Esophagus squamous epithelium (tissue), 5 donors: ENCODE data around the gene CFL1. TPM values are rescaled to one million over a fixed set of nuclear protein-coding genes. Genes with fewer than 3 reads are reported as not detected.

Experiments used
- DNase-seq: peaks from one replicate; lab custom pipeline; 2025; lab: John Stamatoyannopoulos, UW
- H3K27ac ChIP-seq, 4 donors: fragments of 200-600 bp; sonication (generic); one replicate each; pipeline ENCODE4 v1.5.1; 2016 to 2019; ENCODE audit warnings: mild to moderate bottlenecking in 1 of 4
- H3K27me3 ChIP-seq, 4 donors: fragments of 200-600 bp; sonication (generic); 1 replicate in 3 of 4; 2 replicates in 1 of 4; pipeline versions ENCODE4 v1.5.1 to v1.6.0; 2017 to 2021; ENCODE audit warnings: antibody characterized with exemption in 1 of 4
- H3K36me3 ChIP-seq, 3 donors: fragments of 200-600 bp; sonication (generic); one replicate each; pipeline ENCODE4 v1.5.1; 2016 to 2019
- H3K4me1 ChIP-seq, 3 donors: fragments of 200-600 bp; sonication (generic); one replicate each; pipeline ENCODE4 v1.5.1; 2017 to 2019
- H3K4me3 ChIP-seq, 4 donors: fragments of 200-600 bp; sonication (generic); 1 replicate in 3 of 4; 2 replicates in 1 of 4; pipeline ENCODE4 v1.5.1; 2016 to 2019; ENCODE audit warnings: mild to moderate bottlenecking in 2 of 4, moderate library complexity in 1 of 4
- H3K9me3 ChIP-seq, 3 donors: fragments of 200-600 bp; sonication (generic); one replicate each; pipeline ENCODE4 v1.5.1; 2016 to 2019
- POLR2A ChIP-seq, 4 donors: fragments of 450-650 bp; IDR thresholded peaks; one replicate each; pipeline ENCODE4 v1.6.1; 2017; ENCODE audit warnings: antibody characterized with exemption in 4 of 4, mild to moderate bottlenecking in 4 of 4, moderate library complexity in 3 of 4
- WGBS, 2 donors: methylation state at CpG; one replicate each; pipeline ENCODE4 v1.1.5; 2018; 5-methylcytosine and 5-hydroxymethylcytosine counted together
- intact Hi-C: fragments of 100-400 bp; cut with DNase I; formaldehyde crosslinking; loops from one replicate; pipeline ENCODE4 v1.15.0; 2022
- total RNA-seq, 4 donors: library from RNA; depleted of rRNA; stranded (reverse); fragments of >200 nt; gene quantifications; one replicate each; pipeline ENCODE4 v1.1.0, GENCODE V29; 2016
- TF ChIP-seq, protein P1 (sequence below), 6 experiments: fragments of 450-650 bp in 4 of 6; fragments of 200-600 bp in 2 of 6; sonication (generic) in 2 of 6; IDR thresholded peaks; one replicate each; pipeline ENCODE4 v1.5.1; 2016 to 2019; ENCODE audit warnings: antibody characterized with exemption in 6 of 6, mild to moderate bottlenecking in 4 of 6, moderate library complexity in 4 of 6
- donor health status: DM: yes; HTN: yes; CAD: no.

CFL1 gene
- total RNA-seq, 4 donors from 2014 or later: 453 to 833 (median 750) TPM

DNA sequence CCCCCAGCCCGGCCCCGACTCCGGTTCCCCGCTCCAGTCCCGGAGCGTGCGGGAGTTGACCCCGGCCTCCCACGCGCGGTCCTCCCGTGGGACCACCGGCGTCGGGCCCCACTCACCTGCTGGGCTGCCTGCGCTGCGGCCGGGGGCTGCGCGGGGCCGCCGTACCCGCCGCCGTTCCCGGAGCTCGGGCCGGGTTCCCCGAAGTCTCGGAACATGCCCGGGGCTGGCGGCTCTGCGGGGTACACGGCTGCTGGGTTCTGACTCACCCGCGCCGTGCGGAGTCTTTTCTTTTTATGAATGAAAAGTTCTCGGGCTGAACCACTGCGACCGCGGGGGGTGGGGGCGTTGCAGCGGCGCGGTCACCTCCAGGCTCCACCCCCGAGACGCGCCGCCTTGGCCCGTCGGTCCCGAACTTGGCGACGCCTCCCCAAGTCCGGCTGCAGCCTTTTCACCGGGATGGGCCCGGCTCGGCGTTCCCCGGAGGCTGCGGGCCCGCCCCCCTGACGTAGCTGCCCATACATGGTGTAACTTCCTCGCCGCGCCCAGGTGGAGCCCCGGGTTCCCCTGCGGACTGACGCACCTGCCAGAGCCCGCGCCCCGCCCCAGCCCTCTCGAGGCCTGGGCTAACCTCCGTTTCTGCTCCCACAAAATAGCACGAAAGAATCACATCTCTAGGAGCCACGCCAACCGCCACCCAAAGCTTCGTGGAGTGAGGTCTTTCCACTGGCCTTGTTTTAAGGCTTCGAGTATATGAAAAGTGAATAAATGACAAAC, 42.3 kb upstream of the CFL1 start, which contains the start of gene FOSL1:
FOSL1 (minus strand) TSS at position 264 of the 774 bp plus-strand sequence; CDS start at position 215, 49 bp downstream.
- Histone ChIP-seq H3K4me3 (peak within 1 kb of the TSS; percentile 73 to 89 (median 82)), H3K27me3 (peaks cover 0 to 11% (median 0%) of the 10 kb centered on the region in 4 donors), H3K36me3 (peaks cover 0 to 4% (median 0%) of the 10 kb centered on the region in 3 donors), H3K4me1 (peaks cover 5 to 46% (median 7%) of the 10 kb centered on the region in 3 donors), H3K27ac (peak within 1 kb of the TSS; percentile 86 to 98 (median 92)), H3K9me3 (no peaks in the 10 kb centered on the region)
- 6 to 11% methylated on average over 5 to 11 of the region's 80 CpGs for WGBS, 2 donors
- peak; percentile 57 for DNase-seq
- TF ChIP-seq, protein P1, sequence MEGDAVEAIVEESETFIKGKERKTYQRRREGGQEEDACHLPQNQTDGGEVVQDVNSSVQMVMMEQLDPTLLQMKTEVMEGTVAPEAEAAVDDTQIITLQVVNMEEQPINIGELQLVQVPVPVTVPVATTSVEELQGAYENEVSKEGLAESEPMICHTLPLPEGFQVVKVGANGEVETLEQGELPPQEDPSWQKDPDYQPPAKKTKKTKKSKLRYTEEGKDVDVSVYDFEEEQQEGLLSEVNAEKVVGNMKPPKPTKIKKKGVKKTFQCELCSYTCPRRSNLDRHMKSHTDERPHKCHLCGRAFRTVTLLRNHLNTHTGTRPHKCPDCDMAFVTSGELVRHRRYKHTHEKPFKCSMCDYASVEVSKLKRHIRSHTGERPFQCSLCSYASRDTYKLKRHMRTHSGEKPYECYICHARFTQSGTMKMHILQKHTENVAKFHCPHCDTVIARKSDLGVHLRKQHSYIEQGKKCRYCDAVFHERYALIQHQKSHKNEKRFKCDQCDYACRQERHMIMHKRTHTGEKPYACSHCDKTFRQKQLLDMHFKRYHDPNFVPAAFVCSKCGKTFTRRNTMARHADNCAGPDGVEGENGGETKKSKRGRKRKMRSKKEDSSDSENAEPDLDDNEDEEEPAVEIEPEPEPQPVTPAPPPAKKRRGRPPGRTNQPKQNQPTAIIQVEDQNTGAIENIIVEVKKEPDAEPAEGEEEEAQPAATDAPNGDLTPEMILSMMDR (IDR thresholded peaks at IDR 0.05): no peak
- peak in 3 of 4 donors; percentile 55 to 92 (median 89) for TF ChIP-seq POLR2A (IDR thresholded peaks at IDR 0.05)
- intact Hi-C loops: no loop called here

DNA sequence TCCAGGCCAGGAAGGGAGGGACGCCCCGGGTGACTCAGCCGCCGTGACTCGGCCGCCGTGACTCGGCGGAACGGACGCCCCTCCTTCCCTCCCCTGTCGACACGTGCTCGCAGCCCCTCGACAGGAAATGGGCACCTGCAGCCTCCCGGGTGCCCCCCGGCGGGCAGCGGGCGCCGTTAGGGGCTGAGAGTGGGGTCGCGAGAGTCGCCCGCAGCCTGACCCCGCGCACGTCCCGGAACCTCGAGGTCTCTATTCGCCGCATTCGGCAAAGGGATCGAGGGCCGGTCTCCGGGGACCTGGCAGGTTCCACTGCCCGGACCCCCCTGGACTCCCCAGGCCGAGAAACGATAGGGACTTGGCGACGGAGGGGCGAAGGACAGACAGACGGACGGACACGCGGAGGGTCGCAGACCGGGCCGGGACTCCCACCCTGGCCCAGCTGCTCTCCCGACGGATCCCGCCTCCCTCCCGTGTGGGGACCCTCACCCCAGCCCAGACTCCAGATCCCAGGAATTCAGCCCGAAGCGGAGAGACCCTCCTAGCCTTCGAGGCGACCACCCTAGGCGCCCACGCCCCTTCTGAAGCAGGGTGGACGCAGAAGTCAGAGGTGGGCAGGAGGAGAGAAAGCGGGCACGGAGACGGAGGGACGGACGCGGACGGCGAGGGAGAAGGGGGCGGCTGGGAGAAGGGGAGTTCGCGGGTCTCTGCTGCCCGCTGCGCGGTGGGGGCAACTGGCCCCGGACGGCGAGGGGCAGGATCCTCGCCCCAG, 41.6 kb upstream of the CFL1 start:
- TF ChIP-seq POLR2A (IDR thresholded peaks at IDR 0.05): no peak
- TF ChIP-seq, protein P1 (IDR thresholded peaks at IDR 0.05): peak in 1 of 6 experiments; percentile 1
- H3K27me3 ChIP-seq: peaks cover 0 to 11% (median 0%) of the 10 kb centered on the region in 4 donors
- 0% methylated on average over 16 of the region's 78 CpGs; no CpG with 5 or more reads in 1 of the 2 donors for WGBS, 2 donors
- no peaks in the 10 kb centered on the region for H3K9me3 ChIP-seq
- peak overlapping the region; percentile 73 to 89 (median 82) for H3K4me3 ChIP-seq
- H3K27ac ChIP-seq: peak overlapping the region; percentile 86 to 98 (median 92)
- DNase-seq: no peak
- peaks cover 5 to 49% (median 7%) of the 10 kb centered on the region in 3 donors for H3K4me1 ChIP-seq
- intact Hi-C loops: no loop called here
- H3K36me3 ChIP-seq: peaks cover 0 to 12% (median 0%) of the 10 kb centered on the region in 3 donors

DNA sequence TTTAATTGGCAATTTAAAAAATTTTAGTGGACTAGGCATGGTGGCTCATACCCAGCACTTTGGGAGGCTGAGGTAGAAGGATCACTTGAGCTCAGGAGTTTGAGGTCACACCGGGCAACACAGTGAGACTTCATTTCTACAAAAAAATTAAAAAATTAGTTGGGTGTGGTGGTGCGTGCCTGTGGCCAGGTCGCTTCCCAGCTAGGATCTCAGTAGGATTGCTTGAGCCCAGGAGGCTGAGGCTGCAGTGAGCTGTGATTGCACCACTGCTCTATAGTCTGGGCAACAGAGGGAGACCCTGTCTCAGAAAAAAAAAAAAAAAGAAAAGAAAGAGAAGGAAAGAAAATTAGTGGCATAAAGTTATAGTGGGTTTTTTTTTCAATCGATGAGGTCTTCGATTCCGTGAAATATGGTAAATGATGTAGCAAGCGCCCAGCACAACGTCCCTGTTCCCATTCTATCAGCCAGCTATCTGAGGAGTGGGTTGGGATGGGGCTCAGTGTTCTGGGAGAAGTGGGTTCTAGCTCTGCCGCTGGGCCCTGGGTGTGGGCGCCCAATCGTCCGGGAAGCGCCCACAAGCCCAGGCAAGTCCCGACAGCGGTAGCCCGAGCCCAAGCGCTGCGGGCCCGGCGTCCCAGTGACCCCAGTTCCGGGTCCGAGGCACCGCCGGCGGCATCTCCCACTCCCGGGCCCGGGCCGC, 40.8 kb upstream of the CFL1 start:
- TF ChIP-seq POLR2A (IDR thresholded peaks at IDR 0.05): peak in 1 of 4 donors; percentile 43
- TF ChIP-seq, protein P1 (IDR thresholded peaks at IDR 0.05): no peak
- Histone ChIP-seq H3K27me3 (peaks cover 0 to 11% (median 0%) of the 10 kb centered on the region in 4 donors), H3K27ac (peak overlapping the region; percentile 86 to 98 (median 92)), H3K9me3 (no peaks in the 10 kb centered on the region), H3K4me1 (peaks cover 11 to 56% (median 13%) of the 10 kb centered on the region in 3 donors), H3K4me3 (peak overlapping the region; percentile 73 to 89 (median 82)), H3K36me3 (peaks cover 0 to 12% (median 0%) of the 10 kb centered on the region in 3 donors)
- intact Hi-C loops: no loop called here
- WGBS, 2 donors: 25 to 36% methylated on average over 17 to 18 of the region's 28 CpGs
- DNase-seq: no peak

DNA sequence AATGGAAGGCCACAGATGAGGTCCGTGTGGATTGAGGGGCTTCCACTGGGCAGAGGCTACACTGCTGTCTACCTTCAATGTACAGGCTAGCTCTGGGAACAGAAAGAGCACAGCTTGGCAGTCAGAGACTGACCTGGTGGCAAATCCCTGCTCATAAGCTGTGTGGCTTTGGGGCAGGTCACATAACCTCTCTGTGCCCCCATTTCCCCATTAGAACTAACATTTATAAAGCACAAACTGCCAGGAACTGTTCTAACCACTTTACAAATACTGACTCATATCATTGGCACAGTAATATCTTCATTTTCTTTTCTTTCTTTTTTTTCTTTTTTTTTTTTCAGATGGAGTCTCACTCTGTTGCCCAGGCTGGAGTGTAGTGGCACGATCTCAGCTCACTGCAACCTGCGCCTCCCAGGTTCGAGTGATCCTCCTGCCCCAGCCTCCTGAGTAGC, 39.1 kb upstream of the CFL1 start:
- Histone ChIP-seq H3K4me3 (no peak overlapping the region), H3K27me3 (peaks cover 0 to 11% (median 0%) of the 10 kb centered on the region in 4 donors), H3K9me3 (no peaks in the 10 kb centered on the region), H3K27ac (no peak overlapping the region), H3K4me1 (peaks cover 29 to 74% (median 31%) of the 10 kb centered on the region in 3 donors), H3K36me3 (peaks cover 0 to 22% (median 0%) of the 10 kb centered on the region in 3 donors)
- no peak for TF ChIP-seq POLR2A (IDR thresholded peaks at IDR 0.05)
- TF ChIP-seq, protein P1 (IDR thresholded peaks at IDR 0.05): no peak
- DNase-seq: no peak
- intact Hi-C loops: no loop called here
- 53 to 67% methylated on average over 1 to 4 of the region's 4 CpGs for WGBS, 2 donors
